Endodermal cell (in vitro differentiated cells): Measurements from ENCODE around the gene SPINK4. TPM values are rescaled to one million over a fixed set of nuclear protein-coding genes. Genes with fewer than 3 reads are reported as not detected.

Experiments
- DNase-seq: peaks from one replicate; pipeline ENCODE4 v3.0.0-alpha.2; 2017
- H3K27ac ChIP-seq: 2 replicates; pipeline ENCODE4 v1.5.1; 2013; ENCODE audit warnings: mild to moderate bottlenecking, low read depth, low read length, moderate library complexity
- H3K27me3 ChIP-seq: 2 replicates; pipeline ENCODE4 v1.6.1; 2013; ENCODE audit warnings: mild to moderate bottlenecking, low read length, moderate library complexity; ENCODE audit not compliant: insufficient read depth, control insufficient read depth, poor library complexity, severe bottlenecking
- H3K36me3 ChIP-seq: 2 replicates; pipeline ENCODE4 v1.7.0; 2013; ENCODE audit warnings: mild to moderate bottlenecking, low read length, moderate library complexity; ENCODE audit not compliant: control insufficient read depth, insufficient read depth
- H3K4me1 ChIP-seq: one replicate; pipeline ENCODE4 v1.7.0; 2013; ENCODE audit warnings: low read length; ENCODE audit not compliant: control insufficient read depth, insufficient read depth
- H3K4me3 ChIP-seq: 2 replicates; pipeline ENCODE4 v1.5.1; 2013; ENCODE audit warnings: mild to moderate bottlenecking, low read length, moderate library complexity
- H3K9ac ChIP-seq: 2 replicates; pipeline ENCODE4 v1.6.1; 2013; ENCODE audit warnings: mild to moderate bottlenecking, low read length, moderate library complexity; ENCODE audit not compliant: poor library complexity, severe bottlenecking; ENCODE audit errors: extremely low read depth
- H3K9me3 ChIP-seq: 2 replicates; pipeline ENCODE4 v1.6.1; 2013; ENCODE audit warnings: mild to moderate bottlenecking, low read length, moderate library complexity; ENCODE audit not compliant: control insufficient read depth
- H3K27ac Mint-ChIP-seq: 2 replicates; pipeline ENCODE4 v1.8.0; 2020; ENCODE audit warnings: mixed read lengths
- H3K27me3 Mint-ChIP-seq: 2 replicates; pipeline ENCODE4 v1.8.0; 2021; ENCODE audit warnings: mild to moderate bottlenecking, mixed read lengths; ENCODE audit not compliant: insufficient read depth
- H3K36me3 Mint-ChIP-seq: 2 replicates; pipeline ENCODE4 v1.8.0; 2020; ENCODE audit warnings: low read depth, mixed read lengths
- H3K4me1 Mint-ChIP-seq: 2 replicates; pipeline ENCODE4 v1.8.0; 2020; ENCODE audit warnings: mixed read lengths
- H3K4me3 Mint-ChIP-seq: 2 replicates; pipeline ENCODE4 v1.8.0; 2020; ENCODE audit warnings: mild to moderate bottlenecking, moderate library complexity, mixed read lengths
- H3K9me3 Mint-ChIP-seq: 2 replicates; pipeline ENCODE4 v1.8.0; 2020; ENCODE audit warnings: mild to moderate bottlenecking, mixed read lengths
- CTCF ChIP-seq: fragments of 200-600 bp; sonication (generic); conservative IDR thresholded peaks from 2 replicates; pipeline ENCODE4 v1.5.0; 2021; ENCODE audit warnings: antibody characterized with exemption, mild to moderate bottlenecking
- WGBS, 2 experiments: methylation state at CpG; one replicate each; pipeline versions ENCODE4 v1.1.5 to v1.1.7; 2013; ENCODE audit warnings: missing lambda C conversion rate in 2 of 2, mixed read lengths in 1 of 2; ENCODE audit not compliant: insufficient coverage in 1 of 2, insufficient read length in 1 of 2; 5-methylcytosine and 5-hydroxymethylcytosine counted together
- total RNA-seq, 2 donors: library from RNA; stranded (reverse); fragmentation: NEBNext Ultra II Directional in 1 of 2; extraction: Animal tissue kit (Norgen Biotek cat#: 25700) in 1 of 2; gene quantifications; 2 replicates in 1 of 2; 3 replicates in 1 of 2; pipeline ENCODE4 v1.2.1, GENCODE V29; 2021

Gene SPINK4
- total RNA-seq, 2 donors from 2014 or later: 1.3 to 1.4 TPM

GRCh38 chr9:33264003-33264472 is 24.1 kb downstream of the SPINK4 start:
- H3K27ac ChIP-seq: peak overlapping the region; percentile 45
- TF ChIP-seq CTCF: no peak
- H3K27me3 ChIP-seq: no peaks in the 10 kb centered on the region
- Mint-ChIP-seq H3K4me3 (peak overlapping the region; percentile 81), H3K27ac (peak overlapping the region; percentile 53), H3K4me1 (peaks cover 25% of the 10 kb centered on the region), H3K27me3 (no peaks in the 10 kb centered on the region), H3K9me3 (no peaks in the 10 kb centered on the region), H3K36me3 (peaks cover 31% of the 10 kb centered on the region)
- 0% methylated on average over 28 to 37 of the region's 37 CpGs for WGBS, 2 experiments
- H3K9me3 ChIP-seq: no peaks in the 10 kb centered on the region
- H3K9ac ChIP-seq: peak overlapping the region; percentile 79
- no peak for DNase-seq
- peaks cover 45% of the 10 kb centered on the region for H3K36me3 ChIP-seq
- peak overlapping the region; percentile 96 for H3K4me3 ChIP-seq
- peaks cover 7% of the 10 kb centered on the region for H3K4me1 ChIP-seq

- H3K9me3 Mint-ChIP-seq: no peaks in the 10 kb centered on the region
- Histone ChIP-seq H3K4me3 (peak within 1 kb of the TSS; percentile 99), H3K9me3 (no peaks in the 10 kb centered on the region), H3K9ac (peak within 1 kb of the TSS; percentile 79), H3K27me3 (no peaks in the 10 kb centered on the region), H3K36me3 (peaks cover 39% of the 10 kb centered on the region), H3K4me1 (peaks cover 7% of the 10 kb centered on the region), H3K27ac (peak within 1 kb of the TSS; percentile 45)
- H3K27me3 Mint-ChIP-seq: no peaks in the 10 kb centered on the region
- peaks cover 27% of the 10 kb centered on the region for H3K36me3 Mint-ChIP-seq
- TF ChIP-seq CTCF: peak; percentile 51
- peak within 1 kb of the TSS; percentile 96 for H3K27ac Mint-ChIP-seq
- H3K4me3 Mint-ChIP-seq: peak within 1 kb of the TSS; percentile 81
- WGBS, 2 experiments: 0% methylated on average over 21 to 67 of the region's 67 CpGs
- peak; percentile 100 for DNase-seq
- H3K4me1 Mint-ChIP-seq: peaks cover 25% of the 10 kb centered on the region
Observed at GRCh38 chr9:33264473-33265177, 24.7 kb downstream of the SPINK4 start, which contains the start of the genes BAG1 and CHMP5. BAG1 (minus strand) TSS chr9:33264708. CHMP5 (plus strand) TSS chr9:33265049; CDS start chr9:33265079, 30 bp downstream.

GRCh38 chr9:33265211-33265865 is 25.4 kb downstream of the SPINK4 start:
- Histone ChIP-seq H3K4me1 (peaks cover 7% of the 10 kb centered on the region), H3K9ac (peak overlapping the region; percentile 67), H3K27ac (no peak overlapping the region), H3K4me3 (peak overlapping the region; percentile 99), H3K9me3 (no peaks in the 10 kb centered on the region), H3K36me3 (peaks cover 39% of the 10 kb centered on the region), H3K27me3 (no peaks in the 10 kb centered on the region)
- Mint-ChIP-seq H3K9me3 (no peaks in the 10 kb centered on the region), H3K4me1 (peaks cover 25% of the 10 kb centered on the region), H3K27ac (peak overlapping the region; percentile 96), H3K36me3 (peaks cover 24% of the 10 kb centered on the region), H3K27me3 (no peaks in the 10 kb centered on the region), H3K4me3 (peak overlapping the region; percentile 81)
- WGBS, 2 experiments: 26 to 28% methylated on average over 7 to 13 of the region's 13 CpGs
- TF ChIP-seq CTCF: no peak
- DNase-seq: no peak
